Measurements from ENCODE around the gene MYH7B.
A peak's percentile ranks its signal among the peaks of the same experiment; 100 is the strongest.

MYH7B gene

GRCh38 chr20:34951252-34951651 is 4.4 kb upstream of the MYH7B start:
- Histone ChIP-seq H2AFZ (ENCODE audit: low read depth, low read length) (no peak overlapping the region), H3K4me3 (ENCODE audit: low read length) (no peak overlapping the region), H3K36me3 (ENCODE audit: insufficient read depth, low read length) (peaks cover 16% of the 10 kb centered on the region), H3K9me3 (ENCODE audit: low read length) (no peaks in the 10 kb centered on the region), H3K27me3 (ENCODE audit: insufficient read depth, low read length) (no peaks in the 10 kb centered on the region), H3K4me1 (ENCODE audit: insufficient read depth, low read length) (peaks cover 9% of the 10 kb centered on the region)

DNA sequence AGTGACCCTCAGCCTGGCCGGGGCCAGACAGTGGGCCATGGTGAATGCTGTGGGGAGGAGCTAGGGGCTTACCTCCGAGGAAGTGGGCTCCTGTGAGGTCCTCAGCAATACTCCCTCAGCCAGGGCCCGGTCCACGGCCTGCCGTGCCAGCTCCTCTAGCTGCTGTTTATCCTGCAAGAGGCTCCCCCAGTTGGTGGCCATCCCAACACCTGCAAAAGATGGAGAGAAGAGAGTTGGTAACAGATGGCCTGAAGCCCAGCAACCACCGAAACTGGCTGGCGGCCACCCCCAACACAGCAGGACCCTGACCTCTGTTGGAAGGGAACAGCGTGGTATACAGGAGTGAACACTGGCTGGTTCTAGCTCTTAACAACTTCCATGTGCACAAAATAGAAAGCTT is 4.0 kb upstream of the MYH7B start:
- H3K4me3 ChIP-seq (ENCODE audit: low read length): no peak overlapping the region
- H2AFZ ChIP-seq (ENCODE audit: low read depth, low read length): no peak overlapping the region
- peaks cover 12% of the 10 kb centered on the region for H3K36me3 ChIP-seq (ENCODE audit: insufficient read depth, low read length)
- no peaks in the 10 kb centered on the region for H3K27me3 ChIP-seq (ENCODE audit: insufficient read depth, low read length)
- H3K4me1 ChIP-seq (ENCODE audit: insufficient read depth, low read length): peaks cover 11% of the 10 kb centered on the region
- no peaks in the 10 kb centered on the region for H3K9me3 ChIP-seq (ENCODE audit: low read length)

DNA sequence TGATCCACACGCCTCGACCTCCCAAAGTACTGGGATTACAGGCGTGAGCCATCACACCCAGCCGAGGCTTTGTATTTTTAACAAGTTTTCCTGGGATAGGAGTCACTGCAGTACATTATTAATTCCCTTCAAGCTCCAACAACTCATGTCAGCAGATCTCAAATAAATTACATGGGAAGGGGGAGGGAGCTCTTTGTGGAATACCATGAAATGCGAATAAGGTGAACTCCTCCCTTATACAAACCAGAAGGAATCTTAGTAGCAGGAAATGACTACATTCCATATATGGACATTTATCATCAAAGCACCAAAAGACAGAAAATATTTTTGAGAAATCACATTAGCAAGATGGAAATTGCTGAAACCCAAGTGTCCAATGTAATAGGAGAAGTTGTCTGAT is 3.0 kb upstream of the MYH7B start:
- H3K27me3 ChIP-seq (ENCODE audit: insufficient read depth, low read length): no peaks in the 10 kb centered on the region
- H3K36me3 ChIP-seq (ENCODE audit: insufficient read depth, low read length): peaks cover 11% of the 10 kb centered on the region
- H3K9me3 ChIP-seq (ENCODE audit: low read length): peaks cover 2% of the 10 kb centered on the region
- H3K4me1 ChIP-seq (ENCODE audit: insufficient read depth, low read length): peaks cover 11% of the 10 kb centered on the region
- H2AFZ ChIP-seq (ENCODE audit: low read depth, low read length): no peak overlapping the region
- no peak overlapping the region for H3K4me3 ChIP-seq (ENCODE audit: low read length)

GRCh38 chr20:34953960-34954359 is 1.7 kb upstream of the MYH7B start:
- no peak overlapping the region for H3K4me3 ChIP-seq (ENCODE audit: low read length)
- H3K27me3 ChIP-seq (ENCODE audit: insufficient read depth, low read length): no peaks in the 10 kb centered on the region
- H2AFZ ChIP-seq (ENCODE audit: low read depth, low read length): no peak overlapping the region
- peaks cover 9% of the 10 kb centered on the region for H3K36me3 ChIP-seq (ENCODE audit: insufficient read depth, low read length)
- H3K4me1 ChIP-seq (ENCODE audit: insufficient read depth, low read length): peaks cover 11% of the 10 kb centered on the region
- H3K9me3 ChIP-seq (ENCODE audit: low read length): peaks cover 2% of the 10 kb centered on the region

DNA sequence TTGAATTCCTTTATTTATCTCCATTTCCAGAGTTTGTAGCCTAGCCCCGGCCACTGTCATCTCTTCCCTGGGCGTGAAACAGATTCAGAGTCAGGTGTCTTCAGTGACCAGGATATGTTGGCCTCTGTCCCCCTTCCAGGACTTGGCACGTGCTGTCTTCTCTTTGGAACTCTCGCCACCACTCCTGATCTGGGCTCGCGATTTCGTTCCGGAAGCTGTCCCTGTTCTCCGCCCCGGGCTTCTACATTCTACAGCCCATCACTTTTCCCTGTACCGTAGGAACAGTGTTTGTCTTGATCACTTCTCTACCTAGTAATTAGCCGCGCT is 801 bp upstream of the MYH7B start:
- Histone ChIP-seq H3K36me3 (ENCODE audit: insufficient read depth, low read length) (peaks cover 1% of the 10 kb centered on the region), H3K4me3 (ENCODE audit: low read length) (peak overlapping the region; percentile 80), H3K9me3 (ENCODE audit: low read length) (peaks cover 2% of the 10 kb centered on the region), H3K27me3 (ENCODE audit: insufficient read depth, low read length) (no peaks in the 10 kb centered on the region), H2AFZ (ENCODE audit: low read depth, low read length) (peak overlapping the region; percentile 81), H3K4me1 (ENCODE audit: insufficient read depth, low read length) (peaks cover 11% of the 10 kb centered on the region)

- peaks cover 2% of the 10 kb centered on the region for H3K9me3 ChIP-seq (ENCODE audit: low read length)
- H3K27me3 ChIP-seq (ENCODE audit: insufficient read depth, low read length): no peaks in the 10 kb centered on the region
- no peaks in the 10 kb centered on the region for H3K36me3 ChIP-seq (ENCODE audit: insufficient read depth, low read length)
- peaks cover 11% of the 10 kb centered on the region for H3K4me1 ChIP-seq (ENCODE audit: insufficient read depth, low read length)
- peak overlapping the region; percentile 81 for H2AFZ ChIP-seq (ENCODE audit: low read depth, low read length)
- peak overlapping the region; percentile 80 for H3K4me3 ChIP-seq (ENCODE audit: low read length)
Observed at GRCh38 chr20:34956041-34956458, 382 bp downstream of the MYH7B start.

GRCh38 chr20:34956751-34957472 is 1.2 kb downstream of the MYH7B start:
- Histone ChIP-seq H3K4me3 (ENCODE audit: low read length) (no peak overlapping the region), H3K4me1 (ENCODE audit: insufficient read depth, low read length) (peaks cover 11% of the 10 kb centered on the region), H2AFZ (ENCODE audit: low read depth, low read length) (no peak overlapping the region), H3K27me3 (ENCODE audit: insufficient read depth, low read length) (no peaks in the 10 kb centered on the region), H3K36me3 (ENCODE audit: insufficient read depth, low read length) (no peaks in the 10 kb centered on the region), H3K9me3 (ENCODE audit: low read length) (peaks cover 2% of the 10 kb centered on the region)

DNA sequence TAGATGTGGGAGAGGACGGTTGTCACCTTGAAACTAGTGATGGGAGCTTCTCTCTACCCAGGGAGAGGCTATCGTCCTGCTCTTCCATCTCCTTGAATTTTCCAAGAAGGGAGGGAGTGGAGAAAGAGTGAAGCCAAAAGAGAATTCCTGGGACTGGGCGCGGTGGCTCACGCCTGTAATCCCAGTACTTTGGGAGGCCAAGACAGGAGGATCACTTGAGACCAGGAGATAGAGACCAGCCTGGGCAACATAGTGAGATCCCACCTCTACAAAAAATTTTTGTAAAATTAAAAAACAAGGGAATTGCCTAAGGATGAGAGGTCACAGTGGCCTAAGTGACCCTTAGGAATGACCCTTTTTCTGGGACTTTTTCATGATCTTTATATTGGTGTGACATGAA is 8.8 kb downstream of the MYH7B start:
- H2AFZ ChIP-seq (ENCODE audit: low read depth, low read length): no peak overlapping the region
- H3K27me3 ChIP-seq (ENCODE audit: insufficient read depth, low read length): no peaks in the 10 kb centered on the region
- H3K4me1 ChIP-seq (ENCODE audit: insufficient read depth, low read length): peaks cover 5% of the 10 kb centered on the region

GRCh38 chr20:34965051-34965450 is 9.4 kb downstream of the MYH7B start:
- H3K27me3 ChIP-seq (ENCODE audit: insufficient read depth, low read length): no peaks in the 10 kb centered on the region
- peaks cover 5% of the 10 kb centered on the region for H3K4me1 ChIP-seq (ENCODE audit: insufficient read depth, low read length)
- no peaks in the 10 kb centered on the region for H3K9me3 ChIP-seq (ENCODE audit: low read length)
- no peak overlapping the region for H2AFZ ChIP-seq (ENCODE audit: low read depth, low read length)
- no peaks in the 10 kb centered on the region for H3K36me3 ChIP-seq (ENCODE audit: insufficient read depth, low read length)
- no peak overlapping the region for H3K4me3 ChIP-seq (ENCODE audit: low read length)

More for the DNA sequence above, 8.8 kb downstream of the MYH7B start:
- no peak overlapping the region for H3K4me3 ChIP-seq (ENCODE audit: low read length)
- H3K9me3 ChIP-seq (ENCODE audit: low read length): no peaks in the 10 kb centered on the region
- H3K36me3 ChIP-seq (ENCODE audit: insufficient read depth, low read length): no peaks in the 10 kb centered on the region

- no peaks in the 10 kb centered on the region for H3K27me3 ChIP-seq (ENCODE audit: insufficient read depth, low read length)
- no peaks in the 10 kb centered on the region for H3K36me3 ChIP-seq (ENCODE audit: insufficient read depth, low read length)
- H3K4me3 ChIP-seq (ENCODE audit: low read length): no peak overlapping the region
- H2AFZ ChIP-seq (ENCODE audit: low read depth, low read length): no peak overlapping the region
- peaks cover 13% of the 10 kb centered on the region for H3K4me1 ChIP-seq (ENCODE audit: insufficient read depth, low read length)
- H3K9me3 ChIP-seq (ENCODE audit: low read length): no peaks in the 10 kb centered on the region
Observed at GRCh38 chr20:34967421-34967820, 11.8 kb downstream of the MYH7B start.

DNA sequence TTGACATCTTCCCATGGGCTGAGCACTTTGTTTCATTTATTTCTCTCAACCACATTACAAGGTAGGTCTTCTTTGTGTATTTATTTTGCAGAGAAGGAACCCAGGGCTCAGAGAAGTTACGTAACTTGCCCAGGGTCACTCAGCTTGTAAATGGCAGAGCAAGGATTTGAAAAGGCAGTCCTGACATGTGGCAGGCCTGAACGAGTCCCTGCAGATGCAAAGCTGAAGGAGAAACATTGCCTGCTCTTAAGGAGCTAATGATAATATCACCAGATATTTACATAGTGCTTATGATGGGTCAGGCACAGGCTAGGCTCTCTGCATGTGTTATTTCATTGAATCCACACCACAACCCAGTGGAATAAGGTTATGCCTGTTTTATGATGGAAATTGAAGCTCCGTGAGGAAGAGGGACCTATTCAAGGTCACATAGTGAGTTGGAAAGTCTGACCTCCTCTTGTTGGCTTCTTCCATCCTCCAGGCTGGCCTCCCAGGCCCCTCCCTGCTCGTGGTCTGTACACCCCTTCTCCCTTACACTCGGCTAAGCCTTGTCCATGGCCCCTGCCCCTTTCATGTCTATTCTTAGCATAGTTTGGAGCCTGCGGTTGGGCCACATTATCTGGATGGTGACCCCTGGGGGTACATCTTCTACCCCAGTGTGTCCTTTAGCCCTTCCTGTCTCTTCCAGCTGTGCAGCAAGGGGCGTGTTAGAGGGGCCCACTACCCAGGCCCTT is 12.5 kb downstream of the MYH7B start:
- Histone ChIP-seq H3K4me3 (ENCODE audit: low read length) (no peak overlapping the region), H3K36me3 (ENCODE audit: insufficient read depth, low read length) (no peaks in the 10 kb centered on the region), H3K27me3 (ENCODE audit: insufficient read depth, low read length) (no peaks in the 10 kb centered on the region), H2AFZ (ENCODE audit: low read depth, low read length) (no peak overlapping the region), H3K4me1 (ENCODE audit: insufficient read depth, low read length) (peaks cover 13% of the 10 kb centered on the region), H3K9me3 (ENCODE audit: low read length) (no peaks in the 10 kb centered on the region)

- Histone ChIP-seq H3K36me3 (ENCODE audit: insufficient read depth, low read length) (no peaks in the 10 kb centered on the region), H3K4me3 (ENCODE audit: low read length) (no peak overlapping the region), H3K4me1 (ENCODE audit: insufficient read depth, low read length) (peaks cover 13% of the 10 kb centered on the region), H2AFZ (ENCODE audit: low read depth, low read length) (no peak overlapping the region), H3K27me3 (ENCODE audit: insufficient read depth, low read length) (no peaks in the 10 kb centered on the region), H3K9me3 (ENCODE audit: low read length) (no peaks in the 10 kb centered on the region)
Observed at GRCh38 chr20:34970193-34970840, 14.6 kb downstream of the MYH7B start.

DNA sequence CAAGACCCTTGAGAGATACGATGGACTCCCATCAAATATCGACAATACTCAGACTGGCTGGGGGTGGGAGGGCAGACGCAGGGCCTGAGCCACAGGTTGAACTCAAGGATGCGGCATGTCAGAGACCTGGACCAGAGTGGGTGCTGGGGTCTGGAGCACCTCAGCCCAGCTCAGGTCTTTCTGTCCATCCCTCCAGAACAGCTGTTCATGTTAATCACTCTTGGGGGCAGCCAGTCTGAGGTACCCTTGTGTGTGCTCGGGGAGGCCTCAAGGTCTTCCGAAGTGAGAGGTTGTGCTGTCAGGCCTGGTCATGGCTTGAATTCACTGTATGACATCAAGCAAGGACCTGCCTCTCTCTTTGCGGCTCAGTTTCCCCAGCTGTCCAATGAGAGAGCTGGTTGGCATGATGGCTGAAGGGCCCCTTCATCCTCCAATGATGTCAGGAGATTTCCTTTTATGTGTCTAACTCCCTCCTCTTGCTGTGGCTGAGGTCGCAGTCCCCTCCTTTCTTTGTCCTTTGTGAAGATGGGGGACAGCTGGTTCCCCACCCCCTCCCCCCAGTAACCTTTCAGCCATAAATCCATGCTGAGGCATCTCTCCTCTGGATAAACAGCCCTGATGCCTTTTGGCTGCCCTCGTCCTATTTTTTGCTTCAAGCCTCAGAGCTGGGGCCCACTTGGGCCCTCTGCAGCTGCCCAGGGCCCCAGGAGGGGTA is 15.3 kb downstream of the MYH7B start:
- Histone ChIP-seq H3K4me1 (ENCODE audit: insufficient read depth, low read length) (peaks cover 13% of the 10 kb centered on the region), H3K27me3 (ENCODE audit: insufficient read depth, low read length) (no peaks in the 10 kb centered on the region), H2AFZ (ENCODE audit: low read depth, low read length) (no peak overlapping the region), H3K36me3 (ENCODE audit: insufficient read depth, low read length) (no peaks in the 10 kb centered on the region), H3K4me3 (ENCODE audit: low read length) (no peak overlapping the region), H3K9me3 (ENCODE audit: low read length) (no peaks in the 10 kb centered on the region)
